K562 (cell line): ENCODE data around the gene USP6. TPM values are rescaled to one million over a fixed set of nuclear protein-coding genes. Genes with fewer than 3 reads are reported as not detected.

Source experiments
- ATAC-seq: fragments of 200-7000 bp; cut with Tn5 transposase; 3 replicates; pipeline ENCODE4 v1.9.1; 2020; ENCODE audit warnings: moderate library complexity
- BruUV-seq: library from RNA; stranded (reverse); fragments of 400-500 nt; replicated peaks from 2 replicates; lab custom pipeline; 2021; lab: Mats Ljungman, UMichigan
- CTCF ChIA-PET: fragments of 300-600 bp; formaldehyde crosslinking; extraction: SDS; loops from one replicate; lab custom pipeline; 2021; ENCODE audit warnings: low intra/inter-chr PET ratio; lab: Yijun Ruan, JAX
- POLR2A ChIA-PET: fragments of 300-600, 350-650 bp; sonication (Branson Sonifier 250); formaldehyde crosslinking; extraction: SDS; loops from one replicate; lab custom pipeline; 2021; ENCODE audit warnings: antibody characterized with exemption, inconsistent platforms; lab: Yijun Ruan, JAX
- DNase-seq, 4 experiments: peaks; one replicate each; pipeline versions ENCODE4 v3.0.0 to v3.0.0-alpha.2; 2011 to 2018; ENCODE audit warnings: low spot score in 3 of 4, mixed read lengths in 3 of 4; ENCODE audit errors: extremely low read depth in 1 of 4
- FAIRE-seq: peaks from 2 replicates; lab custom pipeline; 2011; peaks lifted over from hg19 to GRCh38; lab: Jason Lieb, UNC
- H2AFZ ChIP-seq: 2 replicates; pipeline ENCODE4 v1.6.0; 2011; ENCODE audit warnings: low read depth, low read length, control low read depth, inconsistent platforms
- H3K27ac ChIP-seq: fragments of 200-600 bp; 3 replicates; pipeline ENCODE4 v1.8.0; 2011; ENCODE audit warnings: low read depth, mild to moderate bottlenecking, control low read depth, inconsistent platforms, low read length, moderate library complexity, mixed read lengths; ENCODE audit errors: extremely low read depth
- H3K27me3 ChIP-seq, 2 experiments: fragments of 300-600 bp in 1 of 2; 2 replicates in 1 of 2; 3 replicates in 1 of 2; pipeline versions ENCODE4 v1.6.0 to v1.8.0; 2011; ENCODE audit warnings: inconsistent platforms in 2 of 2, low read length in 2 of 2, mild to moderate bottlenecking in 1 of 2, mixed read lengths in 1 of 2, moderate library complexity in 1 of 2; ENCODE audit not compliant: control insufficient read depth in 2 of 2, insufficient read depth in 2 of 2
- H3K36me3 ChIP-seq: fragments of 300-600 bp; 3 replicates; pipeline ENCODE4 v1.8.0; 2011; ENCODE audit warnings: mild to moderate bottlenecking, low read length, inconsistent platforms; ENCODE audit not compliant: control insufficient read depth, insufficient read depth
- H3K4me1 ChIP-seq, 2 experiments: fragments of 200-600 bp in 1 of 2; replicated peaks in 1 of 2; 2 replicates in 1 of 2; 3 replicates in 1 of 2; pipeline versions ENCODE4 v1.5.1 to v1.8.0; 2011; ENCODE audit warnings: inconsistent platforms in 2 of 2, low read length in 2 of 2, mild to moderate bottlenecking in 1 of 2, mixed read lengths in 1 of 2, moderate library complexity in 1 of 2; ENCODE audit not compliant: control insufficient read depth in 2 of 2, insufficient read depth in 2 of 2
- H3K4me2 ChIP-seq: 2 replicates; pipeline ENCODE4 v1.6.1; 2011; ENCODE audit warnings: low read length, control low read depth, inconsistent platforms, mixed read lengths; ENCODE audit not compliant: insufficient read depth
- H3K4me3 ChIP-seq: fragments of 200-600 bp; sonication (generic), shearing (Covaris generic); 2 replicates; pipeline ENCODE4 v1.5.1; 2016; ENCODE audit warnings: control low read depth, inconsistent platforms
- H3K79me2 ChIP-seq: fragments of 200-600 bp; 3 replicates; pipeline ENCODE4 v1.8.0; 2011; ENCODE audit warnings: low read length, inconsistent platforms; ENCODE audit not compliant: control insufficient read depth, insufficient read depth
- H3K9ac ChIP-seq, 2 experiments: 2 replicates each; pipeline versions ENCODE4 v1.6.0 to v1.6.1; 2011; ENCODE audit warnings: low read depth in 2 of 2, low read length in 2 of 2, control low read depth in 1 of 2, inconsistent platforms in 1 of 2, mild to moderate bottlenecking in 1 of 2, mixed read lengths in 1 of 2; ENCODE audit not compliant: insufficient read depth in 1 of 2
- H3K9me1 ChIP-seq: one replicate; pipeline ENCODE4 v1.6.0; 2011; ENCODE audit warnings: inconsistent platforms, mild to moderate bottlenecking, low read length, moderate library complexity; ENCODE audit not compliant: control insufficient read depth, insufficient read depth
- H3K9me3 ChIP-seq: replicated peaks from 2 replicates; pipeline ENCODE4 v1.5.1; 2011; ENCODE audit warnings: low read depth, low read length, inconsistent platforms; ENCODE audit not compliant: control insufficient read depth, insufficient read depth
- H4K20me1 ChIP-seq: replicated peaks from 2 replicates; pipeline ENCODE4 v1.6.1; 2011; ENCODE audit warnings: low read length, inconsistent platforms, mixed read lengths; ENCODE audit not compliant: control insufficient read depth, insufficient read depth
- CBX8 ChIP-seq: fragments of 200-600 bp; sonication (generic); IDR thresholded peaks from 2 replicates; pipeline ENCODE4 v1.6.1; 2012; ENCODE audit warnings: borderline replicate concordance, mixed run types, low read depth, mild to moderate bottlenecking, moderate library complexity, mixed read lengths, low read length, control low read depth, inconsistent platforms; ENCODE audit not compliant: poor library complexity, severe bottlenecking; ENCODE audit errors: extremely low read depth
- ERF ChIP-seq: fragments of 450-650 bp; formaldehyde crosslinking; IDR thresholded peaks from 2 replicates; pipeline ENCODE4 v1.4.0; 2020; ENCODE audit warnings: mild to moderate bottlenecking, mixed read lengths
- EZH2 ChIP-seq: IDR thresholded peaks from 2 replicates; pipeline ENCODE4 v1.6.1; 2012; ENCODE audit warnings: low read depth, mild to moderate bottlenecking, inconsistent platforms, low read length, borderline replicate concordance
- FOSL1 ChIP-seq: fragments of 200-800 bp; sonication (Bioruptor generic); conservative IDR thresholded peaks from 2 replicates; pipeline ENCODE4 v1.6.1; 2016; ENCODE audit warnings: missing genetic modification characterization, missing compliant biosample characterization
- HDAC3 ChIP-seq: fragments of 450-650 bp; IDR thresholded peaks from 2 replicates; pipeline ENCODE4 v1.6.1; 2018; ENCODE audit warnings: borderline replicate concordance, mild to moderate bottlenecking, moderate library complexity; ENCODE audit not compliant: partially characterized antibody
- ID3 ChIP-seq, 2 experiments: fragments of 250-450 bp in 1 of 2; fragments of 450-650 bp in 1 of 2; sonication (Bioruptor Pico) in 1 of 2; IDR thresholded peaks; 2 replicates each; pipeline versions ENCODE4 v1.6.1 to v1.8.0; 2016 to 2021; ENCODE audit warnings: mild to moderate bottlenecking in 2 of 2, moderate library complexity in 2 of 2, missing compliant biosample characterization in 1 of 2, missing genetic modification characterization in 1 of 2
- MYBL2 ChIP-seq, 2 experiments: fragments of 450-650 bp in 1 of 2; sonication (generic) in 1 of 2; formaldehyde crosslinking in 1 of 2; IDR thresholded peaks; 2 replicates each; pipeline versions ENCODE4 v1.6.1 to v1.8.1; 2017 to 2022; ENCODE audit warnings: borderline replicate concordance in 1 of 2, inconsistent platforms in 1 of 2, low read depth in 1 of 2, mild to moderate bottlenecking in 1 of 2, missing genetic modification reagents in 1 of 2, moderate library complexity in 1 of 2
- PCBP1 ChIP-seq: fragments of 200-400 bp; formaldehyde crosslinking; IDR thresholded peaks from 2 replicates; pipeline ENCODE4 v1.6.1; 2018; ENCODE audit warnings: mild to moderate bottlenecking, low read depth, low read length; ENCODE audit not compliant: poor library complexity, severe bottlenecking
- POLR3G ChIP-seq: IDR thresholded peaks from 2 replicates; pipeline ENCODE4 v1.6.1; 2011; ENCODE audit not compliant: insufficient read length, insufficient replicate concordance; ENCODE audit errors: extremely low read depth
- RFX1 ChIP-seq: fragments of 450-650 bp; IDR thresholded peaks from 2 replicates; pipeline ENCODE4 v1.6.1; 2016; ENCODE audit warnings: mild to moderate bottlenecking, moderate library complexity
- RFX5 ChIP-seq: IDR thresholded peaks from 2 replicates; pipeline ENCODE4 v1.6.1; 2011; ENCODE audit warnings: low read depth, mild to moderate bottlenecking, improper control_type of control experiment, low read length
- STAT5B ChIP-seq: fragments of 250-450 bp; sonication (Bioruptor Pico); IDR thresholded peaks from 2 replicates; pipeline ENCODE4 v1.8.0; 2021; ENCODE audit warnings: mild to moderate bottlenecking, inconsistent platforms
- VEZF1 ChIP-seq: fragments of 200-800 bp; sonication (Bioruptor generic); IDR thresholded peaks from 2 replicates; pipeline ENCODE4 v1.6.1; 2017; ENCODE audit warnings: missing genetic modification characterization, missing compliant biosample characterization
- WHSC1 ChIP-seq: IDR thresholded peaks from one replicate; pipeline ENCODE4 v1.6.1; 2012; ENCODE audit warnings: low read length, control low read depth, inconsistent platforms
- ZBTB43 ChIP-seq: sonication (generic); formaldehyde crosslinking; IDR thresholded peaks from 2 replicates; pipeline ENCODE4 v1.8.0; 2023; ENCODE audit warnings: mild to moderate bottlenecking, missing genetic modification reagents
- ZNF282 ChIP-seq: sonication (generic); formaldehyde crosslinking; IDR thresholded peaks from 2 replicates; pipeline ENCODE4 v1.8.1; 2023; ENCODE audit warnings: missing genetic modification reagents
- ZNF354B ChIP-seq: fragments of 250-450 bp; sonication (Bioruptor Pico); IDR thresholded peaks from 2 replicates; pipeline ENCODE4 v1.4.0; 2020
- ZNF551 ChIP-seq: fragments of 250-450 bp; sonication (Bioruptor Pico); IDR thresholded peaks from 2 replicates; pipeline ENCODE4 v1.5.0; 2021; ENCODE audit warnings: mild to moderate bottlenecking, moderate library complexity
- WGBS: fragments of 100-300 bp; shearing (Covaris generic); methylation state at CpG from one replicate; pipeline ENCODE4 v1.1.6; 2016; ENCODE audit warnings: low coverage, mixed read lengths; ENCODE audit not compliant: insufficient coverage; ENCODE audit errors: missing lambda C conversion rate; 5-methylcytosine and 5-hydroxymethylcytosine counted together
- in situ Hi-C: fragments of 300-500 bp; cut with MboI; formaldehyde crosslinking; loops from 4 replicates; pipeline ENCODE4 v1.15.0; 2018; ENCODE audit warnings: inconsistent platforms, mixed read lengths
- intact Hi-C: fragments of 100-400 bp; cut with micrococcal nuclease; formaldehyde crosslinking; loops from 2 replicates; pipeline ENCODE4 v1.14.2; 2022
- polyA plus RNA-seq, 8 experiments: library from polyadenylated mRNA; depleted of rRNA in 4 of 8; stranded (reverse) in 5 of 8; unstranded in 3 of 8; fragments of >200 nt; fragmentation: Nextera tagmentation in 2 of 8; fragmentation: Illumina TruSeq in 1 of 8; extraction: Ambion mirVana in 2 of 8; extraction: Trizol in 1 of 8; gene quantifications; 2 replicates each; pipeline versions ENCODE4 v1.2.1 to v1.2.3, GENCODE V29; 2011 to 2014; ENCODE audit warnings: inconsistent platforms in 1 of 8, missing spikeins in 1 of 8
- total RNA-seq, 7 experiments: library from RNA; depleted of rRNA in 6 of 7; stranded (reverse); fragments of >200 nt in 6 of 7; fragmentation: Illumina TruSeq in 2 of 7; extraction: Trizol in 2 of 7; gene quantifications; 2 replicates each; pipeline versions ENCODE4 v1.2.1 to v1.2.3, GENCODE V29; 2011 to 2021; ENCODE audit warnings: low replicate concordance in 1 of 7

Gene USP6
- total and polyA plus RNA-seq, 9 of the 15 experiments (the other 6 are each of a cell fraction or from before 2014, with no cell fraction given), result 0.01 to 0.09 (median 0.04) TPM; not detected in 4

GRCh38 chr17:5080591-5080990 is 35.2 kb upstream of the USP6 start:
- Histone ChIP-seq H3K36me3 (no peaks in the 10 kb centered on the region), H3K27me3 (peaks cover 1 to 5% of the 10 kb centered on the region in 2 experiments; a peak in 1 of 5 replicates), H3K4me3 (no peak overlapping the region), H3K27ac (no peak overlapping the region), H2AFZ (no peak overlapping the region), H3K9ac (no peak overlapping the region), H3K9me3 (no peaks in the 10 kb centered on the region), H3K4me1 (peaks cover 0 to 10% of the 10 kb centered on the region in 2 experiments; a peak in 2 of 5 replicates), H3K9me1 (no peaks in the 10 kb centered on the region), H4K20me1 (no peaks in the 10 kb centered on the region), H3K4me2 (no peak overlapping the region), H3K79me2 (no peaks in the 10 kb centered on the region)
- TF ChIP-seq POLR3G (no peak), RFX5 (no peak), WHSC1 (no peak), PCBP1 (no peak), EZH2 (no peak), CBX8 (no peak), ZBTB43 (CRISPR knock-in tag) (no peak), STAT5B (CRISPR knock-in tag) (no peak), MYBL2 (IDR thresholded peaks at IDR 0.05; ENCODE audit: low read depth) (no peak), MYBL2 (CRISPR knock-in tag; IDR thresholded peaks at IDR 0.05; ENCODE audit: borderline replicate concordance) (no peak), ZNF354B (CRISPR knock-in tag) (no peak), VEZF1 (CRISPR knock-in tag) (no peak), ERF (no peak), ZNF551 (CRISPR knock-in tag) (no peak), ZNF282 (CRISPR knock-in tag) (no peak), FOSL1 (no peak), ID3 (CRISPR knock-in tag; IDR thresholded peaks at IDR 0.05) (no peak), ID3 (tag; IDR thresholded peaks at IDR 0.05) (no peak), HDAC3 (no peak), RFX1 (no peak)
- ATAC-seq, result no peak
- no peak for FAIRE-seq
- ChIA-PET CTCF (no interaction called here), POLR2A (no interaction called here)
- intact Hi-C loops, result no loop called here
- no TSS peak for BruUV-seq
- DNase-seq, result no peak
- 3% methylated on average over 3 of the region's 3 CpGs for WGBS
- in situ Hi-C loops, result no loop called here
